ENCODE results near the gene ILK.

DNA sequence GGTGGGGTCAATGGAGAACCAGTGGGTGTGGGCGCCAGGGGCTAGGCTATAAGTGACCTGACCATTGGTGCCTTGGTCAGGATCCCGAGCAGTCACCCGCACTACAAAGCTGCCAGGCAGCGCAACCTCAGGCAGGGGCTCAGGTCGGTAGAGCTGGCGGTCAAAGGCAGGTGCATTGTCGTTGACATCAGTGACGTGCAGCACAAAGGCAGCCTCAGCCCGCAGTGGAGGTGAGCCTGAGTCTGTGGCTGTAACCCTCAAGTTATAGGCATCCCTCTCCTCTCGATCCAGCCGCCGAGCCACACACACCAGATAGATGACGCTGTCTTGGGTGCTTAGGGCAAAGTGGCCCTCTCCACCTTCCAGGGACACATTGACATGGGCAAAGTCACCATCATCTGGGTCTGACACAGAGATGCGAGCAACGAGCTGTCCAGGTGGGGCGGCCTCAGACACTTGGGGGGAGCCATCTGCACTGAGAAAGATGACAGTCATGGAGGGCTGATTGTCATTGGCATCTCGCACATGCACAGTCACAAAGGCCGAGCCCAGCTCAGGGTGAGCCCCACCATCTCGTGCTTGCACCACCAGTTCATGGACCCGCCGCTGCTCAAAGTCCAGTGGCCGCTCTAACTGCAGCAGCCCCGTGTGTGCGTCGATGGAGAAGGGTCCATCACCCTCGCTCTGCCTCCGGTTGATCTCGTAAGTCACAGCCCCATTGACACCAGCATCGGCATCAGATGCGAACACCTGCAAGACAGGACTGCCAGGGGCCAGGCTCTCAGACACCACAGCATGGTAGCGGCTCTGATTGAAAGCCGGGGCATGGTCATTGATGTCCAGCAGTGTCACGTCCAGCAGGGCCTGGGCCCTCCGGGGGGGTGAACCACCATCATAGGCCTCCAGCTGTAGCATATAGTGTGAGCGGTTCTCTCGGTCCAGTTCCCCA lies 36.7 kb downstream of the ILK start:
- TF ChIP-seq, protein P1, sequence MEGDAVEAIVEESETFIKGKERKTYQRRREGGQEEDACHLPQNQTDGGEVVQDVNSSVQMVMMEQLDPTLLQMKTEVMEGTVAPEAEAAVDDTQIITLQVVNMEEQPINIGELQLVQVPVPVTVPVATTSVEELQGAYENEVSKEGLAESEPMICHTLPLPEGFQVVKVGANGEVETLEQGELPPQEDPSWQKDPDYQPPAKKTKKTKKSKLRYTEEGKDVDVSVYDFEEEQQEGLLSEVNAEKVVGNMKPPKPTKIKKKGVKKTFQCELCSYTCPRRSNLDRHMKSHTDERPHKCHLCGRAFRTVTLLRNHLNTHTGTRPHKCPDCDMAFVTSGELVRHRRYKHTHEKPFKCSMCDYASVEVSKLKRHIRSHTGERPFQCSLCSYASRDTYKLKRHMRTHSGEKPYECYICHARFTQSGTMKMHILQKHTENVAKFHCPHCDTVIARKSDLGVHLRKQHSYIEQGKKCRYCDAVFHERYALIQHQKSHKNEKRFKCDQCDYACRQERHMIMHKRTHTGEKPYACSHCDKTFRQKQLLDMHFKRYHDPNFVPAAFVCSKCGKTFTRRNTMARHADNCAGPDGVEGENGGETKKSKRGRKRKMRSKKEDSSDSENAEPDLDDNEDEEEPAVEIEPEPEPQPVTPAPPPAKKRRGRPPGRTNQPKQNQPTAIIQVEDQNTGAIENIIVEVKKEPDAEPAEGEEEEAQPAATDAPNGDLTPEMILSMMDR (IDR thresholded peaks at IDR 0.05), result no peak
- TF ChIP-seq POLR2A (IDR thresholded peaks at IDR 0.05), result no peak

Data from testis (tissue), 2 donors.